ENCODE data around the gene GPC5. TPM values are rescaled to one million over a fixed set of nuclear protein-coding genes. Genes with fewer than 3 reads are reported as not detected.
A peak's percentile ranks its signal among the peaks of the same experiment; 100 is the strongest.

GPC5 gene
- total RNA-seq, 1 experiment from 2014 or later, result 0.26 TPM

- Histone ChIP-seq H3K36me3 (ENCODE audit: control insufficient read depth, insufficient read depth, low read length) (no peaks in the 10 kb centered on the region), H3K27me3 (ENCODE audit: control insufficient read depth, insufficient read depth, low read length) (no peaks in the 10 kb centered on the region), H3K4me1 (ENCODE audit: control insufficient read depth, insufficient read depth, low read length) (no peaks in the 10 kb centered on the region), H3K27ac (ENCODE audit: low read length) (no peak overlapping the region), H3K4me3 (ENCODE audit: low read depth in 2 of 2, low read length in 2 of 2) (no peak overlapping the region), H3K9me3 (ENCODE audit: control insufficient read depth, insufficient read depth, low read depth, low read length) (no peaks in the 10 kb centered on the region)
- POLR2A ChIA-PET, result no interaction called here
- in situ Hi-C loops (cut with HindIII; ENCODE audit: low pct_unique_long_range_greater_than_20kb, low sequenced_read_pairs) (no loop called here), intact Hi-C loops (cut with micrococcal nuclease; ENCODE audit: unreplicated experiment) (no loop called here)
- BruUV-seq (replicated peaks), result no TSS peak
- CTCF ChIA-PET, result no interaction called here
- TF ChIP-seq TCF7L2 (IDR thresholded peaks at IDR 0.05; ENCODE audit: low read depth, low read length) (no peak), POLR2AphosphoS5 (IDR thresholded peaks at IDR 0.05; ENCODE audit: low read depth, low read length) (no peak), REST (IDR thresholded peaks at IDR 0.05; ENCODE audit: insufficient read depth in 1 of 2, low read depth in 2 of 2, low read length in 1 of 2) (no peak), SIN3A (IDR thresholded peaks at IDR 0.05; ENCODE audit: borderline replicate concordance, insufficient read depth, low read depth, low read length) (no peak), CTCF (IDR thresholded peaks at IDR 0.05) (no peak)
- ATAC-seq, result no peak
- no peak for DNase-seq (ENCODE audit: low read depth, low spot score)
Measured at GRCh38 chr13:92572190-92572589, 1173.8 kb downstream of the GPC5 start.

GRCh38 chr13:92573467-92574057, 1175.1 kb downstream of the GPC5 start:
- DNase-seq (ENCODE audit: low read depth, low spot score), result no peak
- no peak overlapping the region for H3K27ac ChIP-seq (ENCODE audit: low read length)
- in situ Hi-C loops (cut with HindIII; ENCODE audit: low pct_unique_long_range_greater_than_20kb, low sequenced_read_pairs), result no loop called here

More at GRCh38 chr13:92573467-92574057, 1175.1 kb downstream of the GPC5 start:
- no peaks in the 10 kb centered on the region for H3K9me3 ChIP-seq (ENCODE audit: control insufficient read depth, insufficient read depth, low read depth, low read length)
- ATAC-seq, result no peak
- no peak overlapping the region for H3K4me3 ChIP-seq (ENCODE audit: low read depth in 2 of 2, low read length in 2 of 2)
- ChIA-PET POLR2A (no interaction called here), CTCF (no interaction called here)
- H3K27me3 ChIP-seq (ENCODE audit: control insufficient read depth, insufficient read depth, low read length), result no peaks in the 10 kb centered on the region
- intact Hi-C loops (cut with micrococcal nuclease; ENCODE audit: unreplicated experiment), result no loop called here
- no TSS peak for BruUV-seq (replicated peaks)
- no peaks in the 10 kb centered on the region for H3K4me1 ChIP-seq (ENCODE audit: control insufficient read depth, insufficient read depth, low read length)
- H3K36me3 ChIP-seq (ENCODE audit: control insufficient read depth, insufficient read depth, low read length), result no peaks in the 10 kb centered on the region
- TF ChIP-seq REST (IDR thresholded peaks at IDR 0.05; ENCODE audit: insufficient read depth in 1 of 2, low read depth in 2 of 2, low read length in 1 of 2) (no peak), CTCF (IDR thresholded peaks at IDR 0.05) (peak; percentile 10; the same call in 1 of the 2 replicates)
